Tibial artery (tissue), 4 donors: ENCODE measurements around the gene TMEM52.

Experiments used
- DNase-seq, 2 donors: peaks; one replicate each; pipeline ENCODE4 v3.0.0-alpha.2; 2019
- H3K27ac ChIP-seq, 2 donors: fragments of 200-600 bp; sonication (generic) in 1 of 2; 1 replicate in 1 of 2; 2 replicates in 1 of 2; pipeline ENCODE4 v1.5.1; 2018 to 2019; ENCODE audit warnings: mild to moderate bottlenecking in 1 of 2
- H3K27me3 ChIP-seq, 2 donors: fragments of 200-600 bp; sonication (generic) in 1 of 2; one replicate each; pipeline versions ENCODE4 v1.5.1 to v1.6.0; 2016 to 2019
- H3K36me3 ChIP-seq, 3 donors: fragments of 200-600 bp; sonication (generic) in 2 of 3; one replicate each; pipeline ENCODE4 v1.5.1; 2016 to 2019; ENCODE audit warnings: mild to moderate bottlenecking in 2 of 3
- H3K4me1 ChIP-seq, 4 donors: fragments of 200-600 bp; sonication (generic) in 2 of 4; 1 replicate in 3 of 4; 2 replicates in 1 of 4; pipeline ENCODE4 v1.5.1; 2016 to 2019
- H3K4me3 ChIP-seq, 2 donors: fragments of 200-600 bp; sonication (generic) in 1 of 2; 1 replicate in 1 of 2; 2 replicates in 1 of 2; pipeline ENCODE4 v1.5.1; 2018 to 2019; ENCODE audit warnings: mild to moderate bottlenecking in 2 of 2
- H3K9me3 ChIP-seq, 3 donors: fragments of 200-600 bp; sonication (generic) in 1 of 3; one replicate each; pipeline ENCODE4 v1.5.1; 2016 to 2019
- CTCF ChIP-seq, 2 experiments: fragments of 200-600 bp in 1 of 2; fragments of 450-650 bp in 1 of 2; IDR thresholded peaks; one replicate each; pipeline ENCODE4 v1.5.1; 2017 to 2019; ENCODE audit warnings: antibody characterized with exemption in 2 of 2, mild to moderate bottlenecking in 1 of 2, moderate library complexity in 1 of 2
- intact Hi-C: fragments of 100-400 bp; cut with DNase I; formaldehyde crosslinking; loops from one replicate; pipeline ENCODE4 v1.15.0; 2023; ENCODE audit warnings: low total_unique reads

The TMEM52 gene

DNA sequence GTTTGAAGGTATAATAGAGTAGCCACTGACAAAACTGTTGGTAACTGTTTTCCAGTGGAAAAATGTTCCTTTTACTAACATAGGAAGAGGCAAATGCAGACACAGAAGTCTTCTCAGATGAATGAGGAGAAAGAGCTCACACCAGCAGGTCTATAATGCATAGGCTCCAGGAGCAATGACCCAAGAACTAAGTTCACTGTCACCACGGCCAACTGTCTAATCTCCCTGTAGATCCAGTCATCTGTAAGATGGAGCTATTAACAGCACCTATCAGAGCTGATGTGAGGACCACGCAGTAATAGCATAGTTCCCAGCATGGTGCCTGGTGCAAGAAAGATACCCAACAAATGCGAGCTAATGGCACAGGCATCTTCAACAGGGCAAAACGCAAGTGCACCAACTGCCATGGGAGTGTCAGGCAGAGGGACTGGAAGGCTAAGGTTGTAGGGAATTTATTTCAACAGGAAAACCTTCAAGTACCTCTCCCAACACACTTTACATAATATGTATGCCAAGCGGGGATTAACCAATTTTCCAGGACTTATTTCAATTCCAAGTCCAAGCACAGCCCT lies 41.1 kb downstream of the TMEM52 start:
- H3K27ac ChIP-seq, result no peak overlapping the region
- intact Hi-C loops, result no loop called here
- DNase-seq, result no peak
- TF ChIP-seq CTCF (IDR thresholded peaks at IDR 0.05), result no peak
- no peaks in the 10 kb centered on the region for H3K9me3 ChIP-seq
- H3K4me1 ChIP-seq, result peaks cover 0 to 98% (median 54%) of the 10 kb centered on the region in 4 donors
- H3K36me3 ChIP-seq, result peaks cover 0 to 11% (median 8%) of the 10 kb centered on the region in 3 donors
- no peaks in the 10 kb centered on the region for H3K27me3 ChIP-seq
- no peak overlapping the region for H3K4me3 ChIP-seq

GRCh38 chr1:1876335-1876930 lies 42.6 kb downstream of the TMEM52 start:
- H3K9me3 ChIP-seq, result no peaks in the 10 kb centered on the region
- peaks cover 0 to 11% (median 8%) of the 10 kb centered on the region in 3 donors for H3K36me3 ChIP-seq
- intact Hi-C loops, result no loop called here
- H3K27ac ChIP-seq, result no peak overlapping the region
- no peak for TF ChIP-seq CTCF (IDR thresholded peaks at IDR 0.05)
- no peak overlapping the region for H3K4me3 ChIP-seq
- no peak for DNase-seq
- H3K27me3 ChIP-seq, result no peaks in the 10 kb centered on the region
- H3K4me1 ChIP-seq, result peaks cover 0 to 98% (median 54%) of the 10 kb centered on the region in 4 donors

GRCh38 chr1:1875932-1876331 lies 43.1 kb downstream of the TMEM52 start:
- Histone ChIP-seq H3K36me3 (peaks cover 0 to 11% (median 8%) of the 10 kb centered on the region in 3 donors), H3K4me3 (no peak overlapping the region), H3K9me3 (no peaks in the 10 kb centered on the region), H3K27me3 (no peaks in the 10 kb centered on the region), H3K4me1 (peaks cover 0 to 98% (median 52%) of the 10 kb centered on the region in 4 donors), H3K27ac (no peak overlapping the region)
- TF ChIP-seq CTCF (IDR thresholded peaks at IDR 0.05), result no peak
- no peak for DNase-seq
- intact Hi-C loops, result no loop called here

GRCh38 chr1:1874901-1875300 lies 44.2 kb downstream of the TMEM52 start:
- Histone ChIP-seq H3K4me1 (peaks cover 0 to 99% (median 46%) of the 10 kb centered on the region in 4 donors), H3K4me3 (no peak overlapping the region), H3K36me3 (peaks cover 0 to 11% (median 8%) of the 10 kb centered on the region in 3 donors), H3K27ac (no peak overlapping the region), H3K9me3 (no peaks in the 10 kb centered on the region), H3K27me3 (no peaks in the 10 kb centered on the region)
- DNase-seq, result no peak
- intact Hi-C loops, result no loop called here
- TF ChIP-seq CTCF (IDR thresholded peaks at IDR 0.05), result no peak

GRCh38 chr1:1873186-1873585 lies 45.9 kb downstream of the TMEM52 start:
- Histone ChIP-seq H3K4me3 (no peak overlapping the region), H3K4me1 (peaks cover 0 to 98% (median 42%) of the 10 kb centered on the region in 4 donors), H3K36me3 (peaks cover 0 to 11% (median 8%) of the 10 kb centered on the region in 3 donors), H3K27me3 (no peaks in the 10 kb centered on the region), H3K9me3 (no peaks in the 10 kb centered on the region), H3K27ac (no peak overlapping the region)
- no peak for DNase-seq
- no peak for TF ChIP-seq CTCF (IDR thresholded peaks at IDR 0.05)
- intact Hi-C loops, result no loop called here
